Measurements from ENCODE around the gene MOB1B. TPM values are rescaled to one million over a fixed set of nuclear protein-coding genes. Genes with fewer than 3 reads are reported as not detected.

Gene MOB1B
- total RNA-seq, 1 donor from 2014 or later = 48.2 TPM

- H3K9me3 Mint-ChIP-seq = no peaks in the 10 kb centered on the region
- no peaks in the 10 kb centered on the region for H3K27me3 Mint-ChIP-seq
- TF ChIP-seq CTCF (conservative IDR thresholded peaks at IDR 0.05) = no peak
- peaks cover 16% of the 10 kb centered on the region for H3K4me1 Mint-ChIP-seq (ENCODE audit: unreplicated experiment)
- H3K36me3 Mint-ChIP-seq = peaks cover 16% of the 10 kb centered on the region
- no peak for DNase-seq (ENCODE audit: extremely low spot score, unreplicated experiment)
- no peak overlapping the region for H3K4me3 Mint-ChIP-seq
- no peak overlapping the region for H3K27ac Mint-ChIP-seq
Observed at GRCh38 chr4:70935038-70935695, 33.0 kb downstream of the MOB1B start.

- Mint-ChIP-seq H3K27ac (no peak overlapping the region), H3K36me3 (peaks cover 18% of the 10 kb centered on the region)
- no peak for DNase-seq (ENCODE audit: extremely low spot score, unreplicated experiment)
Observed at GRCh38 chr4:70936200-70936787, 34.1 kb downstream of the MOB1B start.

GRCh38 chr4:70938086-70938485, 35.9 kb downstream of the MOB1B start:
- H3K9me3 Mint-ChIP-seq = no peaks in the 10 kb centered on the region
- no peak for DNase-seq (ENCODE audit: extremely low spot score, unreplicated experiment)
- H3K27me3 Mint-ChIP-seq = no peaks in the 10 kb centered on the region
- H3K4me3 Mint-ChIP-seq = no peak overlapping the region
- no peaks in the 10 kb centered on the region for H3K4me1 Mint-ChIP-seq (ENCODE audit: unreplicated experiment)
- peaks cover 18% of the 10 kb centered on the region for H3K36me3 Mint-ChIP-seq
- TF ChIP-seq CTCF (conservative IDR thresholded peaks at IDR 0.05) = no peak
- no peak overlapping the region for H3K27ac Mint-ChIP-seq

More at GRCh38 chr4:70936200-70936787, 34.1 kb downstream of the MOB1B start:
- TF ChIP-seq CTCF (conservative IDR thresholded peaks at IDR 0.05) = no peak
- Mint-ChIP-seq H3K27me3 (no peaks in the 10 kb centered on the region), H3K4me1 (ENCODE audit: unreplicated experiment) (peaks cover 8% of the 10 kb centered on the region), H3K4me3 (no peak overlapping the region), H3K9me3 (no peaks in the 10 kb centered on the region)

GRCh38 chr4:70940134-70940533, 38.0 kb downstream of the MOB1B start:
- Mint-ChIP-seq H3K9me3 (no peaks in the 10 kb centered on the region), H3K36me3 (peaks cover 26% of the 10 kb centered on the region), H3K4me3 (no peak overlapping the region), H3K27ac (no peak overlapping the region), H3K4me1 (ENCODE audit: unreplicated experiment) (peaks cover 4% of the 10 kb centered on the region), H3K27me3 (no peaks in the 10 kb centered on the region)
- no peak for DNase-seq (ENCODE audit: extremely low spot score, unreplicated experiment)
- peak; percentile 35 for TF ChIP-seq CTCF (conservative IDR thresholded peaks at IDR 0.05)

- H3K27ac Mint-ChIP-seq = no peak overlapping the region
- TF ChIP-seq CTCF (conservative IDR thresholded peaks at IDR 0.05) = no peak
- H3K9me3 Mint-ChIP-seq = no peaks in the 10 kb centered on the region
Observed at GRCh38 chr4:70943114-70943513, 40.9 kb downstream of the MOB1B start.

More at GRCh38 chr4:70943114-70943513, 40.9 kb downstream of the MOB1B start:
- Mint-ChIP-seq H3K36me3 (peaks cover 22% of the 10 kb centered on the region), H3K27me3 (no peaks in the 10 kb centered on the region), H3K4me3 (no peak overlapping the region), H3K4me1 (ENCODE audit: unreplicated experiment) (peaks cover 6% of the 10 kb centered on the region)
- DNase-seq (ENCODE audit: extremely low spot score, unreplicated experiment) = no peak

All from type B pancreatic cell (in vitro differentiated cells).